Measurements from ENCODE around the gene TMEM131.

TMEM131 gene

GRCh38 chr2:97740590-97741182 lies 255.1 kb downstream of the TMEM131 start:
- DNase-seq, result peak in 1 of 2 donors; percentile 54
- TF ChIP-seq CTCF (IDR thresholded peaks at IDR 0.05), result peak; percentile 23 to 37
- intact Hi-C loops (cut with DNase I; ENCODE audit: low total_unique reads), result no loop called here

GRCh38 chr2:97739893-97740245 lies 255.9 kb downstream of the TMEM131 start:
- intact Hi-C loops (cut with DNase I; ENCODE audit: low total_unique reads), result no loop called here
- no peak overlapping the region for H3K4me3 ChIP-seq
- H3K27ac ChIP-seq, result no peak overlapping the region
- TF ChIP-seq CTCF (IDR thresholded peaks at IDR 0.05), result no peak
- no peaks in the 10 kb centered on the region for H3K9me3 ChIP-seq
- peaks cover 10% of the 10 kb centered on the region in 3 donors for H3K36me3 ChIP-seq
- H3K4me1 ChIP-seq, result no peaks in the 10 kb centered on the region
- peaks cover 0 to 16% of the 10 kb centered on the region in 2 donors for H3K27me3 ChIP-seq
- DNase-seq, result peak in 1 of 2 donors; percentile 41

More at GRCh38 chr2:97740590-97741182, 255.1 kb downstream of the TMEM131 start:
- Histone ChIP-seq H3K4me3 (no peak overlapping the region), H3K4me1 (no peaks in the 10 kb centered on the region), H3K36me3 (peaks cover 10% of the 10 kb centered on the region in 3 donors), H3K9me3 (no peaks in the 10 kb centered on the region), H3K27me3 (peaks cover 0 to 16% of the 10 kb centered on the region in 2 donors), H3K27ac (no peak overlapping the region)

GRCh38 chr2:97739020-97739892 lies 256.5 kb downstream of the TMEM131 start:
- no peak overlapping the region for H3K27ac ChIP-seq
- no peaks in the 10 kb centered on the region for H3K4me1 ChIP-seq
- H3K4me3 ChIP-seq, result no peak overlapping the region
- no peak for TF ChIP-seq CTCF (IDR thresholded peaks at IDR 0.05)
- peak in 1 of 2 donors; percentile 54 for DNase-seq
- H3K9me3 ChIP-seq, result no peaks in the 10 kb centered on the region
- peaks cover 0 to 19% of the 10 kb centered on the region in 2 donors for H3K27me3 ChIP-seq
- peaks cover 7 to 8% (median 7%) of the 10 kb centered on the region in 3 donors for H3K36me3 ChIP-seq
- intact Hi-C loops (cut with DNase I; ENCODE audit: low total_unique reads), result no loop called here

DNA sequence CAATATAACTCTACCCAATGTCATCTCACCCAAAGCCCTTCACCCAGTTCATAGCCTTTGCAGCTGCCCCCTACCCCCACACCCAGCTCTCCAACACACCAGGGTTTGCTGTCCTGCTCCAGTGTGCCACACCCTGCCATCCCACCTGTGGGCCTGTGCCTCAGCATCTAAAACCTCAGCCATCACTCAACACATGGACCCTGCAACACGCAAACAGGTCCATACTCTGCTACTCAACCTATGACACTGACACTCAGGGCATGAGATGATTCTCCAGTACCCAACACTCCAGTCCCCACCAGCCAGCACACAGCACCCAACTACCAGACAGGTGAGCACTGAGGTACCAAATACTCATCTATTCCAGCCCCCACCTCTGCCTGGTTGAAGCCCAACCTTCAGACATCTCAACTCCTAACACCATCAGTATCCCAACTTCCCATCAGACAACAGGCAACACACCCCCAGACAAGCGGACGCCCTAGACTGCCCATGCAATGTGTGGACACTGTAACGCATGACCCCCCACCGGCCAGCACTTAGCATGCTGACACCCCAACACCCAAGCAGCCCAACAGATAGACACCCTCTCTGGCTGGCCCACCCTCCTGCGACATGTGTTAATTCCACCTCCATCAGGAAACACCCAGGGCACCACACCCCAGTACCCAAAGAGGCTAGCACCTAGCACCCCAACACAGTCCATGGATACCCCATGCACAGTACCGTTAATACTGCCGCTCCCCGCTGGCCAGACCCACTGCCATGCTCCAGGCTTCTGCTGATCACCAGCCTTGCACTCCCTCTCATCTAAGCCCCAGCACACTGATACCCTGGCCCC lies 257.3 kb downstream of the TMEM131 start:
- Histone ChIP-seq H3K27me3 (peaks cover 0 to 19% of the 10 kb centered on the region in 2 donors), H3K9me3 (no peaks in the 10 kb centered on the region), H3K4me1 (no peaks in the 10 kb centered on the region), H3K4me3 (no peak overlapping the region), H3K27ac (no peak overlapping the region), H3K36me3 (no peaks in the 10 kb centered on the region)
- no peak for TF ChIP-seq CTCF (IDR thresholded peaks at IDR 0.05)
- intact Hi-C loops (cut with DNase I; ENCODE audit: low total_unique reads), result no loop called here
- DNase-seq, result peak in 1 of 2 donors; percentile 50

GRCh38 chr2:97737421-97738178 lies 258.1 kb downstream of the TMEM131 start:
- Histone ChIP-seq H3K4me3 (no peak overlapping the region), H3K4me1 (no peaks in the 10 kb centered on the region), H3K27me3 (peaks cover 0 to 19% of the 10 kb centered on the region in 2 donors), H3K36me3 (no peaks in the 10 kb centered on the region), H3K9me3 (no peaks in the 10 kb centered on the region), H3K27ac (no peak overlapping the region)
- peak in 1 of 2 donors; percentile 58 for DNase-seq
- intact Hi-C loops (cut with DNase I; ENCODE audit: low total_unique reads), result no loop called here
- TF ChIP-seq CTCF (IDR thresholded peaks at IDR 0.05), result no peak

Data from tibial artery (tissue), 4 donors.